CD14-positive monocyte (primary cell): Measurements from ENCODE around the gene SNX20. TPM values are rescaled to one million over a fixed set of nuclear protein-coding genes. Genes with fewer than 3 reads are reported as not detected.
A peak's percentile ranks its signal among the peaks of the same experiment; 100 is the strongest.

Experiments
- DNase-seq, 3 donors: peaks; one replicate each; pipeline ENCODE4 v3.0.0-alpha.2; 2011 to 2022
- H2AFZ ChIP-seq: 2 replicates; pipeline ENCODE4 v1.6.0; 2012; ENCODE audit warnings: mild to moderate bottlenecking, low read depth, low read length, inconsistent platforms; ENCODE audit not compliant: insufficient read depth, poor library complexity, severe bottlenecking
- H3K27ac ChIP-seq, 2 donors: 1 replicate in 1 of 2; 2 replicates in 1 of 2; pipeline ENCODE4 v1.5.1; 2012 to 2013; ENCODE audit warnings: low read length in 2 of 2, control low read depth in 1 of 2, inconsistent platforms in 1 of 2, low read depth in 1 of 2, mild to moderate bottlenecking in 1 of 2
- H3K27me3 ChIP-seq, 2 donors: one replicate each; pipeline versions ENCODE4 v1.6.0 to v1.6.1; 2011 to 2013; ENCODE audit warnings: low read length in 2 of 2; ENCODE audit not compliant: control insufficient read depth in 2 of 2, insufficient read depth in 2 of 2
- H3K36me3 ChIP-seq, 2 donors: replicated peaks in 1 of 2; 1 replicate in 1 of 2; 2 replicates in 1 of 2; pipeline versions ENCODE4 v1.5.1 to v1.6.1; 2012 to 2013; ENCODE audit warnings: low read length in 2 of 2, control low read depth in 1 of 2, inconsistent platforms in 1 of 2, mild to moderate bottlenecking in 1 of 2; ENCODE audit not compliant: insufficient read depth in 2 of 2, control insufficient read depth in 1 of 2
- H3K4me1 ChIP-seq, 2 donors: 1 replicate in 1 of 2; 2 replicates in 1 of 2; pipeline versions ENCODE4 v1.5.1 to v1.6.1; 2012 to 2013; ENCODE audit warnings: low read length in 2 of 2, control low read depth in 1 of 2, inconsistent platforms in 1 of 2, mild to moderate bottlenecking in 1 of 2, moderate library complexity in 1 of 2; ENCODE audit not compliant: insufficient read depth in 2 of 2, control insufficient read depth in 1 of 2
- H3K4me2 ChIP-seq: replicated peaks from 2 replicates; pipeline ENCODE3; 2012; ENCODE audit warnings: low read length, moderate library complexity, mild to moderate bottlenecking; ENCODE audit not compliant: poor library complexity, severe bottlenecking; ENCODE audit errors: extremely low read depth
- H3K4me3 ChIP-seq, 3 experiments: fragments of 200-600 bp in 1 of 3; sonication (generic) in 1 of 3; replicated peaks in 1 of 3; 1 replicate in 2 of 3; 2 replicates in 1 of 3; pipeline ENCODE4 v1.5.1; 2011 to 2013; ENCODE audit warnings: low read length in 3 of 3, mild to moderate bottlenecking in 3 of 3, control low read depth in 2 of 3, low read depth in 2 of 3, inconsistent platforms in 1 of 3, moderate library complexity in 1 of 3
- H3K79me2 ChIP-seq: 2 replicates; pipeline ENCODE4 v1.6.0; 2012; ENCODE audit warnings: mild to moderate bottlenecking, control low read depth, inconsistent platforms, low read length, moderate library complexity; ENCODE audit not compliant: insufficient read depth
- H3K9ac ChIP-seq: 2 replicates; pipeline ENCODE4 v1.6.0; 2017; ENCODE audit warnings: low read length, mild to moderate bottlenecking; ENCODE audit not compliant: insufficient read depth, poor library complexity, severe bottlenecking
- H3K9me3 ChIP-seq, 2 donors: replicated peaks in 1 of 2; 1 replicate in 1 of 2; 2 replicates in 1 of 2; pipeline versions ENCODE4 v1.5.1 to v1.6.1; 2012 to 2013; ENCODE audit warnings: low read length in 2 of 2, control low read depth in 1 of 2; ENCODE audit not compliant: control insufficient read depth in 1 of 2, insufficient read depth in 1 of 2
- H4K20me1 ChIP-seq: 2 replicates; pipeline ENCODE4 v1.6.0; 2012; ENCODE audit warnings: mild to moderate bottlenecking, low read length, control low read depth, moderate library complexity; ENCODE audit not compliant: insufficient read depth
- H3K27ac Mint-ChIP-seq, 7 donors: one replicate each; pipeline ENCODE4 v1.8.0; 2020; ENCODE audit warnings: mild to moderate bottlenecking in 7 of 7, mixed read lengths in 7 of 7, moderate library complexity in 6 of 7, inconsistent platforms in 2 of 7
- H3K27me3 Mint-ChIP-seq, 3 donors: one replicate each; pipeline ENCODE4 v1.8.0; 2021 to 2022; ENCODE audit warnings: low read depth in 3 of 3, mild to moderate bottlenecking in 3 of 3, mixed read lengths in 3 of 3, moderate library complexity in 3 of 3, inconsistent platforms in 1 of 3
- H3K36me3 Mint-ChIP-seq, 2 donors: one replicate each; pipeline ENCODE4 v1.8.0; 2020; ENCODE audit warnings: mixed read lengths in 2 of 2, inconsistent platforms in 1 of 2, mild to moderate bottlenecking in 1 of 2
- H3K4me1 Mint-ChIP-seq: one replicate; pipeline ENCODE4 v1.8.0; 2020; ENCODE audit warnings: mild to moderate bottlenecking, mixed read lengths
- H3K4me3 Mint-ChIP-seq, 2 donors: one replicate each; pipeline ENCODE4 v1.8.0; 2020; ENCODE audit warnings: mild to moderate bottlenecking in 2 of 2, mixed read lengths in 2 of 2, moderate library complexity in 1 of 2
- H3K9me3 Mint-ChIP-seq, 7 donors: one replicate each; pipeline ENCODE4 v1.8.0; 2020 to 2022; ENCODE audit warnings: mixed read lengths in 7 of 7, mild to moderate bottlenecking in 6 of 7, moderate library complexity in 6 of 7, inconsistent platforms in 2 of 7
- WGBS: methylation state at CpG from one replicate; pipeline ENCODE4 v1.1.5; 2013; ENCODE audit warnings: missing lambda C conversion rate; ENCODE audit not compliant: insufficient coverage; 5-methylcytosine and 5-hydroxymethylcytosine counted together
- intact Hi-C, 2 donors: fragments of 100-400 bp; cut with micrococcal nuclease; formaldehyde crosslinking; loops; one replicate each; pipeline versions ENCODE4 v1.15.0 to v1.15.1; 2023
- polyA plus RNA-seq, 3 donors: library from polyadenylated mRNA; depleted of rRNA in 1 of 3; unstranded in 2 of 3; stranded (reverse) in 1 of 3; fragments of 300-500 nt in 2 of 3; fragments of >200 nt in 1 of 3; fragmentation: Illumina TruSeq in 2 of 3; gene quantifications; 1 replicate in 2 of 3; 2 replicates in 1 of 3; pipeline ENCODE4 v1.2.3, GENCODE V29; 2012 to 2021
- TF ChIP-seq, protein P1 (sequence below): fragments of 200-600 bp; IDR thresholded peaks from one replicate; pipeline ENCODE4 v1.8.0; 2022; ENCODE audit warnings: antibody characterized with exemption, mild to moderate bottlenecking

SNX20 gene
- polyA plus RNA-seq, 3 donors = 51.0 to 83.2 (median 52.0) TPM

- Mint-ChIP-seq H3K27ac (peak overlapping the region in 2 of 7 donors; percentile 46 to 55), H3K4me3 (no peak overlapping the region), H3K36me3 (peaks cover 89 to 97% of the 10 kb centered on the region in 2 donors), H3K4me1 (peaks cover 30% of the 10 kb centered on the region), H3K9me3 (peaks cover 20 to 30% (median 27%) of the 10 kb centered on the region in 7 donors), H3K27me3 (no peaks in the 10 kb centered on the region)
- Histone ChIP-seq H3K36me3 (peaks cover 77 to 94% of the 10 kb centered on the region in 2 donors), H3K9ac (no peak overlapping the region), H3K27me3 (no peaks in the 10 kb centered on the region), H3K9me3 (peaks cover 30 to 35% of the 10 kb centered on the region in 2 donors), H3K4me2 (no peak overlapping the region), H3K4me3 (no peak overlapping the region), H3K27ac (no peak overlapping the region), H4K20me1 (peaks cover 63% of the 10 kb centered on the region), H3K79me2 (peaks cover 85% of the 10 kb centered on the region), H2AFZ (no peak overlapping the region), H3K4me1 (peaks cover 22 to 36% of the 10 kb centered on the region in 2 donors)
- DNase-seq = no peak
- no CpG with 5 or more reads among the region's 4 CpGs for WGBS
- intact Hi-C loops = loop anchor here (5.0 kb wide), 1 partner anchor 37 kb away; no protein-coding TSS in a partner anchor
- TF ChIP-seq, protein P1, sequence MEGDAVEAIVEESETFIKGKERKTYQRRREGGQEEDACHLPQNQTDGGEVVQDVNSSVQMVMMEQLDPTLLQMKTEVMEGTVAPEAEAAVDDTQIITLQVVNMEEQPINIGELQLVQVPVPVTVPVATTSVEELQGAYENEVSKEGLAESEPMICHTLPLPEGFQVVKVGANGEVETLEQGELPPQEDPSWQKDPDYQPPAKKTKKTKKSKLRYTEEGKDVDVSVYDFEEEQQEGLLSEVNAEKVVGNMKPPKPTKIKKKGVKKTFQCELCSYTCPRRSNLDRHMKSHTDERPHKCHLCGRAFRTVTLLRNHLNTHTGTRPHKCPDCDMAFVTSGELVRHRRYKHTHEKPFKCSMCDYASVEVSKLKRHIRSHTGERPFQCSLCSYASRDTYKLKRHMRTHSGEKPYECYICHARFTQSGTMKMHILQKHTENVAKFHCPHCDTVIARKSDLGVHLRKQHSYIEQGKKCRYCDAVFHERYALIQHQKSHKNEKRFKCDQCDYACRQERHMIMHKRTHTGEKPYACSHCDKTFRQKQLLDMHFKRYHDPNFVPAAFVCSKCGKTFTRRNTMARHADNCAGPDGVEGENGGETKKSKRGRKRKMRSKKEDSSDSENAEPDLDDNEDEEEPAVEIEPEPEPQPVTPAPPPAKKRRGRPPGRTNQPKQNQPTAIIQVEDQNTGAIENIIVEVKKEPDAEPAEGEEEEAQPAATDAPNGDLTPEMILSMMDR = no peak
Observed at GRCh38 chr16:50674831-50675230, 6.3 kb downstream of the SNX20 start.

- H3K36me3 Mint-ChIP-seq = peaks cover 89 to 97% of the 10 kb centered on the region in 2 donors
- WGBS = 98% methylated on average over 61 of the region's 70 CpGs
Observed at GRCh38 chr16:50673496-50674275, 7.4 kb downstream of the SNX20 start.

More at GRCh38 chr16:50673496-50674275, 7.4 kb downstream of the SNX20 start:
- no peaks in the 10 kb centered on the region for H3K27me3 ChIP-seq
- Mint-ChIP-seq H3K9me3 (peaks cover 20 to 30% (median 27%) of the 10 kb centered on the region in 7 donors), H3K27ac (peak overlapping the region in 1 of 7 donors; percentile 68), H3K27me3 (peaks cover 0 to 1% (median 0%) of the 10 kb centered on the region in 3 donors), H3K4me1 (peaks cover 18% of the 10 kb centered on the region), H3K4me3 (no peak overlapping the region)
- H3K36me3 ChIP-seq = peaks cover 82 to 100% of the 10 kb centered on the region in 2 donors
- peaks cover 30 to 35% of the 10 kb centered on the region in 2 donors for H3K9me3 ChIP-seq
- DNase-seq = no peak
- intact Hi-C loops = loop anchor here in 1 of 2 donors (5.0 kb wide), 1 partner anchor 39 kb away; no protein-coding TSS in a partner anchor
- H3K4me3 ChIP-seq = no peak overlapping the region
- TF ChIP-seq, protein P1 = no peak
- H3K79me2 ChIP-seq = peaks cover 74% of the 10 kb centered on the region
- H3K4me2 ChIP-seq = no peak overlapping the region
- H3K4me1 ChIP-seq = peaks cover 11 to 27% of the 10 kb centered on the region in 2 donors
- H2AFZ ChIP-seq = no peak overlapping the region
- H4K20me1 ChIP-seq = peaks cover 64% of the 10 kb centered on the region
- no peak overlapping the region for H3K9ac ChIP-seq
- H3K27ac ChIP-seq = no peak overlapping the region
